Activated T-cell treated with anti-CD3 and anti-CD28 coated beads, Interleukin-2, amount 50 U/mL, for 4 hours (primary cell): ENCODE results near the gene ACTA1. TPM values are rescaled to one million over a fixed set of nuclear protein-coding genes. Genes with fewer than 3 reads are reported as not detected.

Source experiments
- ATAC-seq, 2 donors: fragments of 200-7000 bp; cut with Tn5 transposase; one replicate each; pipeline ENCODE4 v1.10.0; 2021
- DNase-seq: peaks from one replicate; pipeline ENCODE4 v3.0.0-alpha.2; 2020
- H3K27me3 Mint-ChIP-seq: one replicate; pipeline ENCODE4 v1.8.0; 2021; ENCODE audit warnings: low read depth, mixed read lengths
- H3K36me3 Mint-ChIP-seq: one replicate; pipeline ENCODE4 v1.8.0; 2022; ENCODE audit warnings: mixed read lengths; ENCODE audit not compliant: insufficient read depth
- H3K4me1 Mint-ChIP-seq: one replicate; pipeline ENCODE4 v1.8.0; 2021; ENCODE audit warnings: low read depth, mixed read lengths
- H3K4me3 Mint-ChIP-seq: one replicate; pipeline ENCODE4 v1.8.0; 2021; ENCODE audit warnings: mild to moderate bottlenecking, moderate library complexity, mixed read lengths
- H3K9me3 Mint-ChIP-seq: one replicate; pipeline ENCODE4 v1.8.0; 2021; ENCODE audit warnings: mixed read lengths
- total RNA-seq, 3 donors: library from RNA; stranded (reverse); gene quantifications; one replicate each; pipeline ENCODE4 v1.2.1, GENCODE V29; 2021

The ACTA1 gene
- total RNA-seq, 3 donors from 2014 or later: not detected

- ATAC-seq: no peak
- Mint-ChIP-seq H3K4me1 (no peaks in the 10 kb centered on the region), H3K36me3 (peaks cover 43% of the 10 kb centered on the region), H3K4me3 (no peak overlapping the region), H3K9me3 (no peaks in the 10 kb centered on the region), H3K27me3 (no peaks in the 10 kb centered on the region)
- no peak for DNase-seq
Observed at GRCh38 chr1:229456016-229456415, 22.1 kb upstream of the ACTA1 start.

GRCh38 chr1:229454056-229454455 lies 20.2 kb upstream of the ACTA1 start:
- Mint-ChIP-seq H3K9me3 (no peaks in the 10 kb centered on the region), H3K4me1 (no peaks in the 10 kb centered on the region), H3K27me3 (no peaks in the 10 kb centered on the region), H3K36me3 (peaks cover 29% of the 10 kb centered on the region), H3K4me3 (no peak overlapping the region)
- no peak for DNase-seq
- ATAC-seq: no peak

- no peak overlapping the region for H3K4me3 Mint-ChIP-seq
- no peaks in the 10 kb centered on the region for H3K9me3 Mint-ChIP-seq
- peaks cover 32% of the 10 kb centered on the region for H3K36me3 Mint-ChIP-seq
- H3K4me1 Mint-ChIP-seq: no peaks in the 10 kb centered on the region
- DNase-seq: no peak
- no peak for ATAC-seq
- no peaks in the 10 kb centered on the region for H3K27me3 Mint-ChIP-seq
Observed at GRCh38 chr1:229452956-229453801, 19.3 kb upstream of the ACTA1 start.

- H3K9me3 Mint-ChIP-seq: no peaks in the 10 kb centered on the region
- no peaks in the 10 kb centered on the region for H3K4me1 Mint-ChIP-seq
- H3K27me3 Mint-ChIP-seq: no peaks in the 10 kb centered on the region
- H3K36me3 Mint-ChIP-seq: peaks cover 28% of the 10 kb centered on the region
- no peak for DNase-seq
- H3K4me3 Mint-ChIP-seq: no peak overlapping the region
- ATAC-seq: no peak
Observed at GRCh38 chr1:229448845-229449244, 15.0 kb upstream of the ACTA1 start.

GRCh38 chr1:229448354-229448753 lies 14.5 kb upstream of the ACTA1 start:
- no peak for ATAC-seq
- H3K27me3 Mint-ChIP-seq: no peaks in the 10 kb centered on the region
- H3K36me3 Mint-ChIP-seq: peaks cover 27% of the 10 kb centered on the region
- H3K4me1 Mint-ChIP-seq: no peaks in the 10 kb centered on the region
- H3K9me3 Mint-ChIP-seq: no peaks in the 10 kb centered on the region
- no peak for DNase-seq
- no peak overlapping the region for H3K4me3 Mint-ChIP-seq

- H3K9me3 Mint-ChIP-seq: no peaks in the 10 kb centered on the region
- DNase-seq: no peak
- no peak overlapping the region for H3K4me3 Mint-ChIP-seq
- no peaks in the 10 kb centered on the region for H3K4me1 Mint-ChIP-seq
- no peak for ATAC-seq
- peaks cover 27% of the 10 kb centered on the region for H3K36me3 Mint-ChIP-seq
- H3K27me3 Mint-ChIP-seq: no peaks in the 10 kb centered on the region
Observed at GRCh38 chr1:229447809-229448252, 13.9 kb upstream of the ACTA1 start.

GRCh38 chr1:229445828-229446227 lies 11.9 kb upstream of the ACTA1 start:
- Mint-ChIP-seq H3K9me3 (no peaks in the 10 kb centered on the region), H3K36me3 (peaks cover 25% of the 10 kb centered on the region), H3K4me1 (peaks cover 11% of the 10 kb centered on the region), H3K4me3 (no peak overlapping the region), H3K27me3 (no peaks in the 10 kb centered on the region)
- DNase-seq (no peak), ATAC-seq (no peak)

GRCh38 chr1:229440851-229441537 lies 7.1 kb upstream of the ACTA1 start:
- ATAC-seq (peak; percentile 91 to 92), DNase-seq (no peak)
- no peaks in the 10 kb centered on the region for H3K9me3 Mint-ChIP-seq
- H3K4me1 Mint-ChIP-seq: peaks cover 19% of the 10 kb centered on the region
- H3K36me3 Mint-ChIP-seq: peaks cover 27% of the 10 kb centered on the region
- no peak overlapping the region for H3K4me3 Mint-ChIP-seq
- peaks cover 2% of the 10 kb centered on the region for H3K27me3 Mint-ChIP-seq

- ATAC-seq (peak; percentile 5 to 24), DNase-seq (no peak)
- peaks cover 17% of the 10 kb centered on the region for H3K36me3 Mint-ChIP-seq
- H3K9me3 Mint-ChIP-seq: no peaks in the 10 kb centered on the region
- H3K4me3 Mint-ChIP-seq: no peak overlapping the region
- H3K27me3 Mint-ChIP-seq: peaks cover 23% of the 10 kb centered on the region
- H3K4me1 Mint-ChIP-seq: peaks cover 21% of the 10 kb centered on the region
Observed at GRCh38 chr1:229438021-229438420, 4.1 kb upstream of the ACTA1 start.

- DNase-seq (no peak), ATAC-seq (no peak)
- Mint-ChIP-seq H3K9me3 (no peaks in the 10 kb centered on the region), H3K4me3 (no peak overlapping the region), H3K4me1 (peaks cover 23% of the 10 kb centered on the region), H3K27me3 (peaks cover 29% of the 10 kb centered on the region), H3K36me3 (peaks cover 17% of the 10 kb centered on the region)
Observed at GRCh38 chr1:229437443-229437842, 3.5 kb upstream of the ACTA1 start.

- Mint-ChIP-seq H3K4me3 (no peak overlapping the region), H3K9me3 (no peaks in the 10 kb centered on the region), H3K4me1 (peaks cover 23% of the 10 kb centered on the region), H3K36me3 (peaks cover 17% of the 10 kb centered on the region), H3K27me3 (peaks cover 41% of the 10 kb centered on the region)
- ATAC-seq: no peak
- no peak for DNase-seq
Observed at GRCh38 chr1:229436201-229436600, 2.3 kb upstream of the ACTA1 start.

GRCh38 chr1:229434641-229435051 lies 752 bp upstream of the ACTA1 start:
- H3K9me3 Mint-ChIP-seq: no peaks in the 10 kb centered on the region
- H3K4me3 Mint-ChIP-seq: no peak overlapping the region
- H3K27me3 Mint-ChIP-seq: peaks cover 56% of the 10 kb centered on the region
- no peak for ATAC-seq
- DNase-seq: no peak
- H3K36me3 Mint-ChIP-seq: peaks cover 6% of the 10 kb centered on the region
- peaks cover 21% of the 10 kb centered on the region for H3K4me1 Mint-ChIP-seq

GRCh38 chr1:229433364-229434004 lies 410 bp downstream of the ACTA1 start:
- peaks cover 3% of the 10 kb centered on the region for H3K36me3 Mint-ChIP-seq
- ATAC-seq (no peak), DNase-seq (no peak)
- H3K4me1 Mint-ChIP-seq: peaks cover 18% of the 10 kb centered on the region
- H3K9me3 Mint-ChIP-seq: no peaks in the 10 kb centered on the region
- H3K27me3 Mint-ChIP-seq: peaks cover 61% of the 10 kb centered on the region
- no peak overlapping the region for H3K4me3 Mint-ChIP-seq

GRCh38 chr1:229432905-229433304 lies 989 bp downstream of the ACTA1 start:
- ATAC-seq (no peak), DNase-seq (no peak)
- Mint-ChIP-seq H3K4me3 (no peak overlapping the region), H3K4me1 (peaks cover 18% of the 10 kb centered on the region), H3K9me3 (no peaks in the 10 kb centered on the region), H3K27me3 (peaks cover 66% of the 10 kb centered on the region), H3K36me3 (no peaks in the 10 kb centered on the region)
